AG04449 (cell line): ENCODE measurements around the gene RBM48.

Experiments used
- CTCF ChIA-PET: fragments of 350-600 bp; formaldehyde crosslinking; extraction: SDS; loops from one replicate; lab custom pipeline; 2021; ENCODE audit warnings: antibody characterized with exemption; lab: Yijun Ruan, JAX
- POLR2A ChIA-PET: fragments of 400-600, 350-600 bp; formaldehyde crosslinking; extraction: SDS; loops from one replicate; lab custom pipeline; 2020; ENCODE audit warnings: antibody characterized with exemption, inconsistent platforms; lab: Yijun Ruan, JAX
- DNase-seq: peaks from one replicate; pipeline ENCODE4 v3.0.0-alpha.2; 2010; ENCODE audit warnings: low read depth, low spot score
- H3K4me3 ChIP-seq: 2 replicates; pipeline ENCODE4 v1.5.1; 2011; ENCODE audit warnings: low read depth, mild to moderate bottlenecking, control low read depth, low read length
- CTCF ChIP-seq: IDR thresholded peaks from one replicate; pipeline ENCODE4 v1.5.1; 2011; ENCODE audit warnings: mild to moderate bottlenecking, moderate library complexity, low read length, control low read depth, inconsistent platforms; ENCODE audit not compliant: insufficient read depth; ENCODE audit errors: missing control alignments

RBM48 gene

GRCh38 chr7:92508946-92509345 lies 19.6 kb upstream of the RBM48 start:
- TF ChIP-seq CTCF, result no peak
- H3K4me3 ChIP-seq, result no peak overlapping the region
- POLR2A ChIA-PET, result no interaction called here
- CTCF ChIA-PET, result no interaction called here
- no peak for DNase-seq

- ChIA-PET CTCF (interaction anchor here (1.4 kb wide), 1 partner anchor 52 kb away, joined by 4 read pairs; no protein-coding TSS in a partner anchor), POLR2A (no interaction called here)
- no peak overlapping the region for H3K4me3 ChIP-seq
- DNase-seq, result no peak
- no peak for TF ChIP-seq CTCF
Observed at GRCh38 chr7:92513167-92513902, 15.3 kb upstream of the RBM48 start.

- peak; percentile 16 for DNase-seq
- POLR2A ChIA-PET, result no interaction called here
- no peak overlapping the region for H3K4me3 ChIP-seq
- TF ChIP-seq CTCF, result no peak
- CTCF ChIA-PET, result interaction anchor here (0.6 to 1.4 kb wide), 2 partner anchors 11 to 57 kb away, joined by 3 to 4 read pairs; partner anchors contain the start of genes PEX1 and RBM48
Observed at GRCh38 chr7:92517631-92518030, 11.0 kb upstream of the RBM48 start.

- CTCF ChIA-PET, result no interaction called here
Observed at GRCh38 chr7:92520024-92520423, 8.6 kb upstream of the RBM48 start.

GRCh38 chr7:92523110-92523509 lies 5.5 kb upstream of the RBM48 start:
- DNase-seq, result no peak
- ChIA-PET POLR2A (no interaction called here), CTCF (no interaction called here)
- no peak overlapping the region for H3K4me3 ChIP-seq
- TF ChIP-seq CTCF, result no peak

More at GRCh38 chr7:92520024-92520423, 8.6 kb upstream of the RBM48 start:
- no peak for DNase-seq
- POLR2A ChIA-PET, result no interaction called here
- no peak for TF ChIP-seq CTCF
- H3K4me3 ChIP-seq, result no peak overlapping the region

GRCh38 chr7:92527300-92528187 lies 1.1 kb upstream of the RBM48 start:
- TF ChIP-seq CTCF, result no peak
- CTCF ChIA-PET, result interaction anchor here (1.0 to 1.8 kb wide), 4 partner anchors 12 to 528 kb away, joined by 3 to 7 read pairs (median 3); no protein-coding TSS in a partner anchor
- H3K4me3 ChIP-seq, result peak overlapping the region; percentile 97
- no peak for DNase-seq
- POLR2A ChIA-PET, result no interaction called here
